Mesodermal cell (in vitro differentiated cells): ENCODE results near the gene SLC25A46. TPM values are rescaled to one million over a fixed set of nuclear protein-coding genes. Genes with fewer than 3 reads are reported as not detected.
"Not testable (repeated sequence)": the region's sequence is repeated elsewhere in the genome, so short reads cannot be mapped to it uniquely, and the experiment has no call there.

ENCODE experiments used
- H3K27ac ChIP-seq: 2 replicates; pipeline ENCODE4 v1.7.0; 2013; ENCODE audit warnings: mild to moderate bottlenecking, low read depth, low read length, moderate library complexity; ENCODE audit not compliant: severe bottlenecking
- H3K36me3 ChIP-seq: 2 replicates; pipeline ENCODE4 v1.7.1; 2013; ENCODE audit warnings: mild to moderate bottlenecking, low read length, moderate library complexity; ENCODE audit not compliant: control insufficient read depth, insufficient read depth
- H3K4me1 ChIP-seq: one replicate; pipeline ENCODE4 v1.7.1; 2013; ENCODE audit warnings: mild to moderate bottlenecking, low read length; ENCODE audit not compliant: insufficient read depth, control insufficient read depth, poor library complexity, severe bottlenecking
- H3K4me3 ChIP-seq: 2 replicates; pipeline ENCODE4 v1.7.0; 2013; ENCODE audit warnings: low read length, control low read depth, mild to moderate bottlenecking; ENCODE audit not compliant: insufficient read depth, poor library complexity, severe bottlenecking; ENCODE audit errors: extremely low read depth
- H3K9me3 ChIP-seq: 2 replicates; pipeline ENCODE4 v1.7.1; 2013; ENCODE audit warnings: mild to moderate bottlenecking, low read length, moderate library complexity; ENCODE audit not compliant: control insufficient read depth
- WGBS, 2 experiments: methylation state at CpG; one replicate each; pipeline ENCODE4 v1.1.5; 2013; ENCODE audit warnings: missing lambda C conversion rate in 2 of 2; ENCODE audit not compliant: insufficient coverage in 2 of 2; 5-methylcytosine and 5-hydroxymethylcytosine counted together
- polyA plus RNA-seq, 2 experiments: library from polyadenylated mRNA; stranded (reverse); fragments of 50-300 nt; gene quantifications; one replicate each; pipeline ENCODE4 v1.2.3, GENCODE V29; 2013

Gene SLC25A46
- polyA plus RNA-seq (2013, experiment 1 of 2), result 29.5 TPM
- 32.2 TPM for polyA plus RNA-seq (2013, experiment 2 of 2)

DNA sequence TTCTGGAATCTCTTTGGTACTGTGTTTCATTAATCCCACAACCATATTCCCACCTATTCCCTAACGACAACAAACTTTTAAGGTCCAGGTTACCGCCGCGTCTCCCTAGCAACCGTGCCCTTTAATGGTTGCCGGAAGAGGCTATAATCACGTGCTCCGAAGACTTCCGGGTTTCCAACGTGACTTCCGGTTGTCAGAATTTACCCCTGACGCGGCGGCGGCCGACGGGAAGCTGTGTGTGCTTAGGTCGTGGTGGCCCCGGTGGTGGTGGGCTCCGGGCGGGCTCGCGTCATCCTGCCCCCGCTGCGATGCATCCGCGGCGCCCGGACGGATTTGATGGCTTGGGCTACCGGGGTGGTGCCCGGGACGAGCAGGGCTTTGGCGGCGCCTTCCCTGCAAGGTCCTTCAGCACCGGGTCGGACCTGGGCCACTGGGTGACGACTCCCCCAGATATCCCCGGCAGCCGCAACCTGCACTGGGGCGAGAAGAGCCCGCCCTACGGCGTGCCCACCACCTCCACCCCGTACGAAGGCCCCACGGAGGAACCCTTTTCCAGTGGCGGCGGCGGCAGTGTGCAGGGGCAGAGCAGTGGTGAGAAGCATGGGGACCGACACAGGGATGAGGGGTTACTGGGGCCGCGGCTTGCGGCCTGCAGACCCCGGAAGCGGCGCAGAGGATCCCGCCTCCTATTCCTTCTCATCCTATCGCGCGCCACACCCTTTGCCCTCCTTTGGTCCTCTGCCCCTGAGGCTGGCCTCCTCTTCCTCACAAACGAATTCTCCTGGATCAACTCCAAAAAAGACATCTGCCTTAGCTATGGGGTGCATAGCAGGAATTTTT lies at the start of gene SLC25A46:
Gene SLC25A46, plus strand, starts transcription at position 196 of the 840 bp plus-strand sequence. Its CDS starts 113 bp downstream, at position 309.
- no peaks in the 10 kb centered on the region for H3K36me3 ChIP-seq
- no peaks in the 10 kb centered on the region for H3K9me3 ChIP-seq
- peak within 1 kb of the TSS; percentile 80 for H3K27ac ChIP-seq
- no peaks in the 10 kb centered on the region for H3K4me1 ChIP-seq
- peak within 1 kb of the TSS; percentile 81 for H3K4me3 ChIP-seq
- WGBS, 2 experiments, result 0 to 2% methylated on average over 26 to 43 of the region's 62 CpGs

DNA sequence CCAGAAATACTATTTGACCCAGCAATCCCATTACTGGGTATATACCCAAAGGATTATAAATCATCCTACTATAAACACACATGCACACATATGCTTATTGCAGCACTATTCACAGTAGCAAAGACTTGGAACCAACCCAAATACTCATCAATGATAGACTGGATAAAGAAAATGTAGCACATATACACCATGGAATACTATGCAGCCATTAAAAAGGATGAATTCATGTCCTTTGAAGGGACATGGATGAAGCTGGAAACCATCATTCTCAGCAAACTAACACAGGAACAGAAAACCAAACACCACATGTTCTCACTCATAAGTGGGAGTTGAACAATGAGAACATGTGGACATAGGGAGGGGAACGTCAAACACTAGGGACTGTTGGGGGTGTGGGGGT lies 48.2 kb upstream of the SLC25A46 start:
- H3K4me1 ChIP-seq, result not testable (repeated sequence)
- WGBS, 2 experiments, result no CpG with 5 or more reads among the region's 1 CpG

GRCh38 chr5:110692669-110693068 lies 46.1 kb upstream of the SLC25A46 start:
- H3K27ac ChIP-seq, H3K36me3 ChIP-seq, H3K9me3 ChIP-seq, H3K4me3 ChIP-seq, H3K4me1 ChIP-seq: not testable (repeated sequence)
- 80 to 85% methylated on average over 5 of the region's 5 CpGs for WGBS, 2 experiments

More for the DNA sequence above, 48.2 kb upstream of the SLC25A46 start:
- H3K9me3 ChIP-seq, H3K36me3 ChIP-seq, H3K27ac ChIP-seq, H3K4me3 ChIP-seq: not testable (repeated sequence)

- H3K4me3 ChIP-seq, result no peak overlapping the region
- no peak overlapping the region for H3K27ac ChIP-seq
- no CpG with 5 or more reads among the region's 1 CpG for WGBS, 2 experiments
- H3K9me3 ChIP-seq, result no peaks in the 10 kb centered on the region
- H3K4me1 ChIP-seq, result no peaks in the 10 kb centered on the region
- no peaks in the 10 kb centered on the region for H3K36me3 ChIP-seq
Measured at GRCh38 chr5:110702300-110702699, 36.5 kb upstream of the SLC25A46 start.

- Histone ChIP-seq H3K36me3 (no peaks in the 10 kb centered on the region), H3K4me1 (no peaks in the 10 kb centered on the region), H3K4me3 (no peak overlapping the region), H3K27ac (no peak overlapping the region), H3K9me3 (no peaks in the 10 kb centered on the region)
- WGBS, 2 experiments, result 63 to 100% methylated on average over 1 of the region's 3 CpGs
Measured at GRCh38 chr5:110702704-110703103, 36.1 kb upstream of the SLC25A46 start.

DNA sequence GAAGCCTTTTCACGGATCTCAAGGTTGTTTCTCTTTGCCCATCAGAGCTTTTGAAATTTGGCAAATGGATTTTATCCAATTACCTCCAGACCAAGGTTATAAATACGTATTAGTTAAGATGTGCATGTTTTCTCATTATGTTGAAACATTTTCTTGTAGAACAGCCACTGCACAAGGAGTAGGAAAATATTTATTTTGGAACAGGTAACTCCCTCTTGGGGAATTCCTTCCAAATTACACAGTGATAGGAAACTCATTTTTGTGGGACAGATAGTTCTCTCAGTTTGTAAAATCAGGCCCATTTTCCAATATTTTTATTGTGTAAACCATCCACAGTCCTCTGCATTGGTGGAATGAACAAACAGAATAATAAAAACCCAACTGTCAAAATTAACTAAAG lies 35.3 kb upstream of the SLC25A46 start:
- Histone ChIP-seq H3K36me3 (no peaks in the 10 kb centered on the region), H3K9me3 (no peaks in the 10 kb centered on the region), H3K4me3 (no peak overlapping the region), H3K27ac (no peak overlapping the region), H3K4me1 (no peaks in the 10 kb centered on the region)
- 80% methylated on average over 1 of the region's 2 CpGs; no CpG with 5 or more reads in 1 of the 2 experiments for WGBS, 2 experiments

- Histone ChIP-seq H3K4me3 (no peak overlapping the region), H3K36me3 (no peaks in the 10 kb centered on the region), H3K9me3 (no peaks in the 10 kb centered on the region), H3K27ac (no peak overlapping the region), H3K4me1 (no peaks in the 10 kb centered on the region)
Measured at GRCh38 chr5:110705349-110705748, 33.5 kb upstream of the SLC25A46 start.

GRCh38 chr5:110707260-110707844 lies 31.5 kb upstream of the SLC25A46 start:
- Histone ChIP-seq H3K4me3 (no peak overlapping the region), H3K27ac (no peak overlapping the region), H3K4me1 (no peaks in the 10 kb centered on the region), H3K9me3 (no peaks in the 10 kb centered on the region), H3K36me3 (no peaks in the 10 kb centered on the region)
- 30 to 42% methylated on average over 1 of the region's 3 CpGs for WGBS, 2 experiments

DNA sequence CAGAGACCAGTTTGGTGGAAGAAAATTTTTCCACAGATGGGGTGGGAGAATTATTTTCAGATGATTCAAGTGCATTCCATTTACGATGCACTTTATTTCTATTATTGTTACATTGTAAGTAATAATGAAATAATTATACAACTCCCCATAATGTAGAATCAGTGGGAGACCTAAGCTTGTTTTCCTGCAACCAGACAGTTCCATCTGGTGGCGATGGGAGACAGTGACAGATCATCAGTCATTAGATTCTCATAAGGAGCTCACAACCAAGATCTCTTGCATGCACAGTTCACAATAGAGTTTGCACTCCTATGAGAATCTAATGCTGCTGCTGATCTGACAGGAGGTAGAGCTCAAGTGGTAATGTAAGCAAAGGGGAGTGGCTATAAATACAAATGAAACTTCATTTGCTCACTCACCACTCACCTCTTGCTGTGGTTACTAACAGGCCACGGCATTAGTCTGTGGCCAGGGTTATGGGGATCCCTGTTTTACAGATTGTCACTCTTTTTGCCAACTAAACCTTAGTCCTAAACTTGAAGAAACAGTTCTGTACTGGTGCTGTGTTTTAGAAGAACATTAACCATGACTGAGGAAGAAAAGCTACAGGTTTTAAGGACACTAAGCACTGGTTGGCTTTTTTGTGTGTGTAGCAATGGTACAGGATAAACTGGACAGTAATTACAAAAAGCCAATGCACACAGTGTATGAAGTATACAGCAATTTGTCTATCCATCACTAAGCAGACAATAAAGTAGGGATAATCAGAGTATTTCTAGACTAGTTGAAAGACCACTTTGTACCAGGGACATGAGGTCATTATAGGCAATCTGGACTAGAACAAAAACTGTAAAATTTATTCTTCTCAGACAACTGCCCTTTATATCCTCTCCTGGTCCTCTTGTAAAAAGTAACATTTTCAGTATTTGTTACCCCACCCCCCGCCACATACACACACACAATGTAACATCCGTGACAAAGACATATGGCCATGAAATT lies 22.3 kb upstream of the SLC25A46 start:
- no peak overlapping the region for H3K4me3 ChIP-seq
- H3K36me3 ChIP-seq, result no peaks in the 10 kb centered on the region
- WGBS, 2 experiments, result 100% methylated on average over 1 of the region's 5 CpGs

DNA sequence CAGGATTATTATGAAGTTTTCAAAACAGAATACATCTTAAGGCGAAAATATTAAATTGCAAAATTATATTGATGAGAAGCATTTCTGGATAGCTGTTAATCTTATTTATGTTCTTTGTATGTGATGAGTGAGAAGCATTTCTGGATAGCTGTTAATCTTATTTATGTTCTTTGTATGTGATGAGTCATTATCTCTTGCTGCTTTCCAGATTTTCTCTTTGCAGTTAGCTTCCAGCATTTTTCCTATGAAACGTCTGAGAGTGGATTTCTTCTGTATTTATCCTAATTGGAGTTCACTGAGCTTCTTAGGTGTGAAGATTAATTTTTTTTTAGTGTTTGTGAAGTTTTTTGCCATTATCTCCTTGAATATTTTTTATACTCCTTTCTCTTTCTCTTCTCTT lies 20.5 kb upstream of the SLC25A46 start:
- Histone ChIP-seq H3K9me3 (no peaks in the 10 kb centered on the region), H3K27ac (no peak overlapping the region), H3K36me3 (no peaks in the 10 kb centered on the region), H3K4me1 (no peaks in the 10 kb centered on the region), H3K4me3 (no peak overlapping the region)
- WGBS, 2 experiments, result 100% methylated on average over 1 of the region's 2 CpGs; no CpG with 5 or more reads in 1 of the 2 experiments

More for the DNA sequence above, 22.3 kb upstream of the SLC25A46 start:
- H3K9me3 ChIP-seq, result no peaks in the 10 kb centered on the region
- H3K4me1 ChIP-seq, result no peaks in the 10 kb centered on the region
- H3K27ac ChIP-seq, result no peak overlapping the region
